ENCODE results near the gene JCAD. TPM values are rescaled to one million over a fixed set of nuclear protein-coding genes. Genes with fewer than 3 reads are reported as not detected.
"Not testable (repeated sequence)": the region's sequence is repeated elsewhere in the genome, so short reads cannot be mapped to it uniquely, and the experiment has no call there.

Gene JCAD
- total and polyA plus RNA-seq, 3 experiments from 2014 or later = 0.02 to 0.04 TPM; not detected in 1

- DNase-seq; H3K27ac Mint-ChIP-seq; H3K27ac ChIP-seq (ENCODE audit: low read depth, low read length); H3K4me1 Mint-ChIP-seq; H3K4me3 Mint-ChIP-seq; POLR2A ChIA-PET; H3K9me3 ChIP-seq (ENCODE audit: low read length); H3K27me3 ChIP-seq (ENCODE audit: insufficient read depth, low read length, poor library complexity, severe bottlenecking); H3K36me3 ChIP-seq (ENCODE audit: insufficient read depth, low read length); CTCF ChIA-PET; H3K4me1 ChIP-seq (ENCODE audit: insufficient read depth, low read length); H3K36me3 Mint-ChIP-seq; H3K4me3 ChIP-seq (ENCODE audit: low read length): not testable (repeated sequence)
- Mint-ChIP-seq H3K9me3 (peaks cover 11 to 20% (median 17%) of the 10 kb centered on the region in 5 donors), H3K27me3 (peaks cover 6 to 32% of the 10 kb centered on the region in 2 donors)
Measured at GRCh38 chr10:29979421-29979779, 80.0 kb downstream of the JCAD start.

GRCh38 chr10:29977171-29977570 is 82.2 kb downstream of the JCAD start:
- Histone ChIP-seq H3K4me1 (ENCODE audit: insufficient read depth, low read length) (no peaks in the 10 kb centered on the region), H3K27ac (ENCODE audit: low read depth, low read length) (no peak overlapping the region), H3K9me3 (ENCODE audit: low read length) (no peaks in the 10 kb centered on the region), H3K36me3 (ENCODE audit: insufficient read depth, low read length) (no peaks in the 10 kb centered on the region), H3K4me3 (ENCODE audit: low read length) (no peak overlapping the region), H3K27me3 (ENCODE audit: insufficient read depth, low read length, poor library complexity, severe bottlenecking) (no peaks in the 10 kb centered on the region)
- no peak overlapping the region for H3K4me3 Mint-ChIP-seq
- DNase-seq = no peak
- H3K4me1 Mint-ChIP-seq = no peaks in the 10 kb centered on the region
- H3K9me3 Mint-ChIP-seq = peaks cover under 1 to 11% (median 6%) of the 10 kb centered on the region in 5 donors
- POLR2A ChIA-PET = no interaction called here
- H3K27ac Mint-ChIP-seq = no peak overlapping the region
- H3K27me3 Mint-ChIP-seq = peaks cover 6 to 41% of the 10 kb centered on the region in 2 donors
- no peaks in the 10 kb centered on the region for H3K36me3 Mint-ChIP-seq
- CTCF ChIA-PET = no interaction called here

- H3K36me3 ChIP-seq (ENCODE audit: insufficient read depth, low read length) = no peaks in the 10 kb centered on the region
- ChIA-PET CTCF (no interaction called here), POLR2A (no interaction called here)
- H3K9me3 ChIP-seq (ENCODE audit: low read length) = no peaks in the 10 kb centered on the region
- no peaks in the 10 kb centered on the region for H3K27me3 ChIP-seq (ENCODE audit: insufficient read depth, low read length, poor library complexity, severe bottlenecking)
- Mint-ChIP-seq H3K4me3 (no peak overlapping the region), H3K27ac (no peak overlapping the region), H3K4me1 (no peaks in the 10 kb centered on the region), H3K9me3 (peaks cover 0 to 8% (median 5%) of the 10 kb centered on the region in 5 donors), H3K27me3 (peaks cover 9 to 44% of the 10 kb centered on the region in 2 donors), H3K36me3 (no peaks in the 10 kb centered on the region)
- DNase-seq = no peak
- H3K4me1 ChIP-seq (ENCODE audit: insufficient read depth, low read length) = no peaks in the 10 kb centered on the region
- H3K4me3 ChIP-seq (ENCODE audit: low read length) = no peak overlapping the region
- H3K27ac ChIP-seq (ENCODE audit: low read depth, low read length) = no peak overlapping the region
Measured at GRCh38 chr10:29976134-29976533, 83.3 kb downstream of the JCAD start.

GRCh38 chr10:29974773-29975172 is 84.6 kb downstream of the JCAD start:
- H3K27me3 ChIP-seq (ENCODE audit: insufficient read depth, low read length, poor library complexity, severe bottlenecking) = no peaks in the 10 kb centered on the region
- H3K27ac ChIP-seq (ENCODE audit: low read depth, low read length) = no peak overlapping the region
- Mint-ChIP-seq H3K36me3 (no peaks in the 10 kb centered on the region), H3K4me3 (no peak overlapping the region), H3K27me3 (peaks cover 9 to 44% of the 10 kb centered on the region in 2 donors), H3K4me1 (no peaks in the 10 kb centered on the region), H3K27ac (no peak overlapping the region), H3K9me3 (peaks cover 0 to 8% (median 5%) of the 10 kb centered on the region in 5 donors)
- no peaks in the 10 kb centered on the region for H3K9me3 ChIP-seq (ENCODE audit: low read length)
- ChIA-PET POLR2A (no interaction called here), CTCF (no interaction called here)
- H3K4me3 ChIP-seq (ENCODE audit: low read length) = no peak overlapping the region
- DNase-seq = no peak
- no peaks in the 10 kb centered on the region for H3K36me3 ChIP-seq (ENCODE audit: insufficient read depth, low read length)
- no peaks in the 10 kb centered on the region for H3K4me1 ChIP-seq (ENCODE audit: insufficient read depth, low read length)

GRCh38 chr10:29973921-29974320 is 85.5 kb downstream of the JCAD start:
- H3K4me1 ChIP-seq (ENCODE audit: insufficient read depth, low read length) = no peaks in the 10 kb centered on the region
- H3K27me3 Mint-ChIP-seq = peaks cover 9 to 44% of the 10 kb centered on the region in 2 donors
- ChIA-PET CTCF (no interaction called here), POLR2A (no interaction called here)
- no peaks in the 10 kb centered on the region for H3K36me3 Mint-ChIP-seq
- H3K4me1 Mint-ChIP-seq = no peaks in the 10 kb centered on the region
- no peak for DNase-seq
- no peaks in the 10 kb centered on the region for H3K36me3 ChIP-seq (ENCODE audit: insufficient read depth, low read length)
- H3K4me3 Mint-ChIP-seq = no peak overlapping the region
- no peak overlapping the region for H3K27ac ChIP-seq (ENCODE audit: low read depth, low read length)
- no peaks in the 10 kb centered on the region for H3K27me3 ChIP-seq (ENCODE audit: insufficient read depth, low read length, poor library complexity, severe bottlenecking)
- no peak overlapping the region for H3K27ac Mint-ChIP-seq
- no peak overlapping the region for H3K4me3 ChIP-seq (ENCODE audit: low read length)
- no peaks in the 10 kb centered on the region for H3K9me3 ChIP-seq (ENCODE audit: low read length)
- H3K9me3 Mint-ChIP-seq = peaks cover 0 to 8% (median 5%) of the 10 kb centered on the region in 5 donors

GRCh38 chr10:29970576-29970975 is 88.8 kb downstream of the JCAD start:
- peaks cover 5 to 22% of the 10 kb centered on the region in 2 donors for H3K27me3 Mint-ChIP-seq
- H3K36me3 Mint-ChIP-seq = no peaks in the 10 kb centered on the region
- Histone ChIP-seq H3K27me3 (ENCODE audit: insufficient read depth, low read length, poor library complexity, severe bottlenecking) (no peaks in the 10 kb centered on the region), H3K36me3 (ENCODE audit: insufficient read depth, low read length) (no peaks in the 10 kb centered on the region), H3K27ac (ENCODE audit: low read depth, low read length) (no peak overlapping the region), H3K9me3 (ENCODE audit: low read length) (no peaks in the 10 kb centered on the region), H3K4me1 (ENCODE audit: insufficient read depth, low read length) (no peaks in the 10 kb centered on the region), H3K4me3 (ENCODE audit: low read length) (no peak overlapping the region)
- no peak overlapping the region for H3K4me3 Mint-ChIP-seq
- ChIA-PET POLR2A (no interaction called here), CTCF (no interaction called here)
- H3K27ac Mint-ChIP-seq = no peak overlapping the region
- no peaks in the 10 kb centered on the region for H3K4me1 Mint-ChIP-seq
- DNase-seq = no peak
- peaks cover 0 to 8% (median 5%) of the 10 kb centered on the region in 5 donors for H3K9me3 Mint-ChIP-seq

- H3K27me3 Mint-ChIP-seq = peaks cover 4 to 22% of the 10 kb centered on the region in 2 donors
- H3K27ac Mint-ChIP-seq = no peak overlapping the region
- H3K27ac ChIP-seq (ENCODE audit: low read depth, low read length) = no peak overlapping the region
- H3K27me3 ChIP-seq (ENCODE audit: insufficient read depth, low read length, poor library complexity, severe bottlenecking) = no peaks in the 10 kb centered on the region
- H3K36me3 ChIP-seq (ENCODE audit: insufficient read depth, low read length) = no peaks in the 10 kb centered on the region
- no peaks in the 10 kb centered on the region for H3K36me3 Mint-ChIP-seq
- peaks cover 0 to 7% (median 5%) of the 10 kb centered on the region in 5 donors for H3K9me3 Mint-ChIP-seq
- H3K4me3 ChIP-seq (ENCODE audit: low read length) = no peak overlapping the region
- H3K4me1 Mint-ChIP-seq = no peaks in the 10 kb centered on the region
- H3K4me1 ChIP-seq (ENCODE audit: insufficient read depth, low read length) = no peaks in the 10 kb centered on the region
- no peak overlapping the region for H3K4me3 Mint-ChIP-seq
- ChIA-PET CTCF (no interaction called here), POLR2A (interaction anchor here (0.5 kb wide), 1 partner anchor 201 kb away, joined by 3 read pairs; no protein-coding TSS in a partner anchor)
- DNase-seq = no peak
- H3K9me3 ChIP-seq (ENCODE audit: low read length) = no peaks in the 10 kb centered on the region
Measured at GRCh38 chr10:29970012-29970396, 89.4 kb downstream of the JCAD start.

GRCh38 chr10:29969255-29970011 is 90.0 kb downstream of the JCAD start:
- H3K27ac Mint-ChIP-seq = no peak overlapping the region
- CTCF ChIA-PET = no interaction called here
- H3K27me3 Mint-ChIP-seq = peaks cover 5 to 19% of the 10 kb centered on the region in 2 donors
- H3K36me3 Mint-ChIP-seq = no peaks in the 10 kb centered on the region
- H3K9me3 Mint-ChIP-seq = peaks cover 0 to 4% (median under 1%) of the 10 kb centered on the region in 5 donors
- no peak overlapping the region for H3K27ac ChIP-seq (ENCODE audit: low read depth, low read length)
- H3K4me3 ChIP-seq (ENCODE audit: low read length) = no peak overlapping the region
- POLR2A ChIA-PET = interaction anchor here (0.5 kb wide), 1 partner anchor 201 kb away, joined by 3 read pairs; no protein-coding TSS in a partner anchor
- no peak for DNase-seq
- no peaks in the 10 kb centered on the region for H3K4me1 ChIP-seq (ENCODE audit: insufficient read depth, low read length)
- no peaks in the 10 kb centered on the region for H3K36me3 ChIP-seq (ENCODE audit: insufficient read depth, low read length)
- no peaks in the 10 kb centered on the region for H3K27me3 ChIP-seq (ENCODE audit: insufficient read depth, low read length, poor library complexity, severe bottlenecking)
- no peak overlapping the region for H3K4me3 Mint-ChIP-seq
- H3K4me1 Mint-ChIP-seq = no peaks in the 10 kb centered on the region
- no peaks in the 10 kb centered on the region for H3K9me3 ChIP-seq (ENCODE audit: low read length)

All from CD8-positive, alpha-beta memory T cell (primary cell).